Neural progenitor cell (in vitro differentiated cells): ENCODE data around the gene KCTD15. TPM values are rescaled to one million over a fixed set of nuclear protein-coding genes. Genes with fewer than 3 reads are reported as not detected.
A peak's percentile ranks its signal among the peaks of the same experiment; 100 is the strongest.

Experiments used
- DNase-seq: peaks from one replicate; pipeline ENCODE4 v3.0.0-alpha.2; 2016; ENCODE audit warnings: low spot score
- H2AFZ ChIP-seq: fragments of 200-600 bp; sonication (generic); replicated peaks from 2 replicates; pipeline ENCODE4 v1.6.1; 2016; ENCODE audit warnings: antibody characterized with exemption
- H3F3A ChIP-seq: fragments of 200-600 bp; sonication (generic); 2 replicates; pipeline ENCODE4 v1.6.1; 2016; ENCODE audit warnings: antibody characterized with exemption, low read depth
- H3K27ac ChIP-seq: fragments of 200-600 bp; sonication (generic); 2 replicates; pipeline ENCODE4 v1.5.1; 2016; ENCODE audit warnings: mild to moderate bottlenecking
- H3K27me3 ChIP-seq: fragments of 200-600 bp; sonication (generic); 2 replicates; pipeline ENCODE4 v1.6.1; 2016; ENCODE audit warnings: mild to moderate bottlenecking, moderate library complexity
- H3K36me3 ChIP-seq: fragments of 200-600 bp; sonication (generic); 2 replicates; pipeline ENCODE4 v1.5.1; 2016
- H3K4me1 ChIP-seq: fragments of 200-600 bp; sonication (generic); 2 replicates; pipeline ENCODE4 v1.6.1; 2016; ENCODE audit warnings: mixed run types
- H3K4me2 ChIP-seq: fragments of 200-600 bp; sonication (generic); 2 replicates; pipeline ENCODE4 v1.6.1; 2016
- H3K4me3 ChIP-seq: fragments of 200-600 bp; sonication (generic); 2 replicates; pipeline ENCODE4 v1.5.1; 2016
- H3K79me2 ChIP-seq: fragments of 200-600 bp; sonication (generic); 2 replicates; pipeline ENCODE4 v1.6.1; 2016; ENCODE audit warnings: low read depth
- H3K9ac ChIP-seq: fragments of 200-600 bp; sonication (generic); 2 replicates; pipeline ENCODE4 v1.6.1; 2016
- H3K9me3 ChIP-seq: fragments of 200-600 bp; sonication (generic); 2 replicates; pipeline ENCODE4 v1.5.1; 2016; ENCODE audit warnings: low read depth
- H4K20me1 ChIP-seq: fragments of 200-600 bp; sonication (generic); 2 replicates; pipeline ENCODE4 v1.6.1; 2016; ENCODE audit warnings: low read depth
- H3K27ac Mint-ChIP-seq: 3 replicates; pipeline ENCODE4 v1.8.0; 2021; ENCODE audit warnings: mixed read lengths
- H3K27me3 Mint-ChIP-seq: 2 replicates; pipeline ENCODE4 v1.8.0; 2022; ENCODE audit warnings: low read depth, mild to moderate bottlenecking, inconsistent platforms, moderate library complexity, mixed read lengths; ENCODE audit not compliant: insufficient read depth
- H3K36me3 Mint-ChIP-seq: 3 replicates; pipeline ENCODE4 v1.8.0; 2021; ENCODE audit warnings: mixed read lengths
- H3K4me1 Mint-ChIP-seq: 3 replicates; pipeline ENCODE4 v1.8.0; 2021; ENCODE audit warnings: mixed read lengths
- H3K4me3 Mint-ChIP-seq: 3 replicates; pipeline ENCODE4 v1.8.0; 2021; ENCODE audit warnings: mild to moderate bottlenecking, moderate library complexity, mixed read lengths
- H3K9me3 Mint-ChIP-seq: 3 replicates; pipeline ENCODE4 v1.8.0; 2020; ENCODE audit warnings: mixed read lengths
- CTCF ChIP-seq: fragments of 200-600 bp; sonication (generic); IDR thresholded peaks from 2 replicates; pipeline ENCODE4 v1.5.1; 2017; ENCODE audit warnings: antibody characterized with exemption, mild to moderate bottlenecking
- EZH2 ChIP-seq: fragments of 200-600 bp; sonication (generic); IDR thresholded peaks from 2 replicates; pipeline ENCODE4 v1.6.1; 2017; ENCODE audit warnings: antibody characterized with exemption, mild to moderate bottlenecking, moderate library complexity
- EZH2phosphoT487 ChIP-seq: fragments of 200-600 bp; sonication (generic); IDR thresholded peaks from 2 replicates; pipeline ENCODE4 v1.6.1; 2017; ENCODE audit warnings: antibody characterized with exemption
- total RNA-seq: library from RNA; depleted of rRNA; stranded (reverse); fragments of >200 nt; gene quantifications from 2 replicates; pipeline ENCODE4 v1.2.3, GENCODE V29; 2015; ENCODE audit warnings: low replicate concordance

The KCTD15 gene
- total RNA-seq, 1 donor from 2014 or later, result 26.4 TPM

GRCh38 chr19:33819506-33819879 lies 22.8 kb downstream of the KCTD15 start:
- Histone ChIP-seq H4K20me1 (peaks cover under 1% of the 10 kb centered on the region), H3K79me2 (no peaks in the 10 kb centered on the region), H3K36me3 (no peaks in the 10 kb centered on the region), H3K4me3 (peak overlapping the region; percentile 44), H3K27me3 (peaks cover 9% of the 10 kb centered on the region), H3K9ac (no peak overlapping the region), H3F3A (peaks cover 15% of the 10 kb centered on the region), H3K9me3 (no peaks in the 10 kb centered on the region), H3K4me2 (peak overlapping the region; percentile 84), H3K27ac (no peak overlapping the region), H2AFZ (peak overlapping the region; percentile 88), H3K4me1 (peaks cover 13% of the 10 kb centered on the region)
- peak; percentile 69 for DNase-seq
- TF ChIP-seq EZH2 (no peak), CTCF (no peak), EZH2phosphoT487 (no peak)
- no peaks in the 10 kb centered on the region for H3K9me3 Mint-ChIP-seq
- H3K4me1 Mint-ChIP-seq, result peaks cover 42% of the 10 kb centered on the region
- H3K27me3 Mint-ChIP-seq, result peaks cover 10% of the 10 kb centered on the region
- peak overlapping the region; percentile 98 for H3K27ac Mint-ChIP-seq
- peaks cover 2% of the 10 kb centered on the region for H3K36me3 Mint-ChIP-seq
- peak overlapping the region; percentile 80 for H3K4me3 Mint-ChIP-seq

- DNase-seq, result peak; percentile 80
- Histone ChIP-seq H4K20me1 (no peaks in the 10 kb centered on the region), H2AFZ (peak overlapping the region; percentile 88), H3K9me3 (no peaks in the 10 kb centered on the region), H3K27me3 (peaks cover 9% of the 10 kb centered on the region), H3K4me2 (peak overlapping the region; percentile 84), H3K4me3 (peak overlapping the region; percentile 44), H3K9ac (no peak overlapping the region), H3K27ac (no peak overlapping the region), H3F3A (peaks cover 15% of the 10 kb centered on the region), H3K36me3 (no peaks in the 10 kb centered on the region), H3K4me1 (peaks cover 13% of the 10 kb centered on the region), H3K79me2 (no peaks in the 10 kb centered on the region)
- no peaks in the 10 kb centered on the region for H3K9me3 Mint-ChIP-seq
- H3K4me1 Mint-ChIP-seq, result peaks cover 38% of the 10 kb centered on the region
- no peaks in the 10 kb centered on the region for H3K36me3 Mint-ChIP-seq
- H3K27ac Mint-ChIP-seq, result no peak overlapping the region
- peak overlapping the region; percentile 50 for H3K4me3 Mint-ChIP-seq
- no peak for TF ChIP-seq EZH2phosphoT487
- no peak for TF ChIP-seq EZH2
- no peak for TF ChIP-seq CTCF
- H3K27me3 Mint-ChIP-seq, result peaks cover 11% of the 10 kb centered on the region
Measured at GRCh38 chr19:33819880-33820781, 23.5 kb downstream of the KCTD15 start.

- Histone ChIP-seq H2AFZ (no peak overlapping the region), H4K20me1 (no peaks in the 10 kb centered on the region), H3K4me2 (no peak overlapping the region), H3K9me3 (no peaks in the 10 kb centered on the region), H3K9ac (no peak overlapping the region), H3K36me3 (no peaks in the 10 kb centered on the region), H3F3A (peaks cover 15% of the 10 kb centered on the region), H3K27ac (no peak overlapping the region), H3K27me3 (peaks cover 9% of the 10 kb centered on the region), H3K79me2 (no peaks in the 10 kb centered on the region), H3K4me1 (peaks cover 13% of the 10 kb centered on the region), H3K4me3 (no peak overlapping the region)
- peak overlapping the region; percentile 72 for H3K27ac Mint-ChIP-seq
- H3K27me3 Mint-ChIP-seq, result peaks cover 18% of the 10 kb centered on the region
- H3K9me3 Mint-ChIP-seq, result no peaks in the 10 kb centered on the region
- no peaks in the 10 kb centered on the region for H3K36me3 Mint-ChIP-seq
- peak overlapping the region; percentile 58 for H3K4me3 Mint-ChIP-seq
- no peak for DNase-seq
- H3K4me1 Mint-ChIP-seq, result peaks cover 31% of the 10 kb centered on the region
- no peak for TF ChIP-seq EZH2phosphoT487
- no peak for TF ChIP-seq EZH2
- TF ChIP-seq CTCF, result no peak
Measured at GRCh38 chr19:33821871-33822270, 25.2 kb downstream of the KCTD15 start.
